ENCODE results near the gene SLC41A3. TPM values are rescaled to one million over a fixed set of nuclear protein-coding genes. Genes with fewer than 3 reads are reported as not detected.

The SLC41A3 gene
- total and polyA plus RNA-seq, 7 donors: 5.1 to 59.5 (median 28.9) TPM

GRCh38 chr3:126026277-126026751, 57.6 kb downstream of the SLC41A3 start:
- H3K4me1 ChIP-seq: peaks cover 0 to 8% (median 0%) of the 10 kb centered on the region in 4 donors
- peaks cover 0 to 8% (median 0%) of the 10 kb centered on the region in 4 donors for H3K9me3 ChIP-seq
- H3K27ac ChIP-seq: no peak overlapping the region
- TF ChIP-seq CTCF (IDR thresholded peaks at IDR 0.05) (no peak), EP300 (IDR thresholded peaks at IDR 0.05) (no peak), POLR2AphosphoS5 (IDR thresholded peaks at IDR 0.05) (no peak), POLR2A (IDR thresholded peaks at IDR 0.05) (no peak)
- peak; percentile 56 for DNase-seq
- no peaks in the 10 kb centered on the region for H3K27me3 ChIP-seq
- no peak overlapping the region for H3K4me3 ChIP-seq
- 84% methylated on average over 11 of the region's 11 CpGs for WGBS, 2 donors
- intact Hi-C loops (cut with DNase I): no loop called here
- peaks cover 0 to 35% (median 5%) of the 10 kb centered on the region in 4 donors for H3K36me3 ChIP-seq

- H3K9me3 ChIP-seq: peaks cover 0 to 8% (median 0%) of the 10 kb centered on the region in 4 donors
- H3K4me1 ChIP-seq: peaks cover 0 to 9% (median 0%) of the 10 kb centered on the region in 4 donors
- intact Hi-C loops (cut with DNase I): no loop called here
- no peak overlapping the region for H3K27ac ChIP-seq
- 93 to 96% methylated on average over 4 of the region's 4 CpGs for WGBS, 2 donors
- peaks cover 0 to 35% (median 4%) of the 10 kb centered on the region in 4 donors for H3K36me3 ChIP-seq
- H3K4me3 ChIP-seq: no peak overlapping the region
- TF ChIP-seq POLR2A (IDR thresholded peaks at IDR 0.05): no peak
- TF ChIP-seq CTCF (IDR thresholded peaks at IDR 0.05): no peak
- TF ChIP-seq POLR2AphosphoS5 (IDR thresholded peaks at IDR 0.05): no peak
- no peak for TF ChIP-seq EP300 (IDR thresholded peaks at IDR 0.05)
- DNase-seq: no peak
- H3K27me3 ChIP-seq: no peaks in the 10 kb centered on the region
Measured at GRCh38 chr3:126025862-126026261, 58.1 kb downstream of the SLC41A3 start.

DNA sequence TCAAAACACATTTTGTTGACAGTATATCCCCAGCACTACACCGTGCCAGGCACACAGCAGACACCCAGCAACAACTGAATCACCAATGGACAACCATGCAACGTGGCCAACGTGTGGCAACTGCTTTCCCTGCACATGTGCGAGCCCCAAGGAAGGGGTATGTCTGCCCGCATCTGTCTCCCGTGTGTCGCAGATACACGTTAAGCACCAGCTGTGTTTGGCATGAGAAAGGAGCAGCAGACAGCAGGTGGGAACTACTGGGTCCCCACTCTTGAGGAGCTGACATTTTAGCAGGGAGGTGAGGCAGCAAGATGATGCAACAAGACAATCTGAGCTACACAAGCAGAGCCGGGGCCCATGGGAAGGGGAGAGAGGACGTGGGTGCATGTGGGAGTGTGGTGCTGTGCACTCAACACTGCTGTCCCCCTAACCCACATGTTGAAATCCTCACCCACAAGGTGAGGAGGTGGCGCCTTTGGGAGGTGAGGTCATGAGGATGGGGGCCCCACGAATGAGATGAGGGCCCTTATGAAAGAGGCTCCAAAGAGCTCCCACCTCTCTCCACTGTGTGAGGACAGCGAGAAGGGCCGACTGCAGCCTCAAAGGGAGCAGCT, 58.7 kb downstream of the SLC41A3 start:
- TF ChIP-seq CTCF (IDR thresholded peaks at IDR 0.05) (no peak), POLR2A (IDR thresholded peaks at IDR 0.05) (no peak), POLR2AphosphoS5 (IDR thresholded peaks at IDR 0.05) (no peak), EP300 (IDR thresholded peaks at IDR 0.05) (no peak)
- WGBS, 2 donors: 90 to 94% methylated on average over 14 of the region's 14 CpGs
- H3K4me3 ChIP-seq: no peak overlapping the region
- peaks cover 0 to 35% (median 4%) of the 10 kb centered on the region in 4 donors for H3K36me3 ChIP-seq
- intact Hi-C loops (cut with DNase I): no loop called here
- H3K4me1 ChIP-seq: peaks cover 0 to 9% (median 0%) of the 10 kb centered on the region in 4 donors
- no peak for DNase-seq
- peaks cover 0 to 8% (median 0%) of the 10 kb centered on the region in 4 donors for H3K9me3 ChIP-seq
- H3K27ac ChIP-seq: no peak overlapping the region
- no peaks in the 10 kb centered on the region for H3K27me3 ChIP-seq

GRCh38 chr3:126024049-126024854, 59.7 kb downstream of the SLC41A3 start:
- WGBS, 2 donors: 93% methylated on average over 9 of the region's 9 CpGs
- H3K36me3 ChIP-seq: peaks cover 0 to 39% (median 4%) of the 10 kb centered on the region in 4 donors

More at GRCh38 chr3:126024049-126024854, 59.7 kb downstream of the SLC41A3 start:
- no peak for DNase-seq
- H3K4me3 ChIP-seq: no peak overlapping the region
- no peak overlapping the region for H3K27ac ChIP-seq
- peaks cover 0 to 9% (median 0%) of the 10 kb centered on the region in 4 donors for H3K4me1 ChIP-seq
- TF ChIP-seq CTCF (IDR thresholded peaks at IDR 0.05) (no peak), POLR2AphosphoS5 (IDR thresholded peaks at IDR 0.05) (no peak), EP300 (IDR thresholded peaks at IDR 0.05) (no peak), POLR2A (IDR thresholded peaks at IDR 0.05) (no peak)
- no peaks in the 10 kb centered on the region for H3K27me3 ChIP-seq
- intact Hi-C loops (cut with DNase I): no loop called here
- peaks cover 0 to 8% (median 0%) of the 10 kb centered on the region in 4 donors for H3K9me3 ChIP-seq
